C1 segment of cervical spinal cord (tissue), 14 donors: ENCODE data around the gene CDK6.
"Not testable (repeated sequence)": the region's sequence is repeated elsewhere in the genome, so short reads cannot be mapped to it uniquely, and the experiment has no call there.

Source experiments
- DNase-seq, 14 donors: peaks; one replicate each; lab custom pipeline; 2025; lab: John Stamatoyannopoulos, UW

The CDK6 gene

GRCh38 chr7:92836489-92836999, at the start of gene CDK6:
TSS of gene CDK6 (minus strand) at chr7:92836573. CDS start at chr7:92833323, 3,250 bp downstream.
- peak in 5 of 14 donors; percentile 13 to 32 (median 26) for DNase-seq

DNA sequence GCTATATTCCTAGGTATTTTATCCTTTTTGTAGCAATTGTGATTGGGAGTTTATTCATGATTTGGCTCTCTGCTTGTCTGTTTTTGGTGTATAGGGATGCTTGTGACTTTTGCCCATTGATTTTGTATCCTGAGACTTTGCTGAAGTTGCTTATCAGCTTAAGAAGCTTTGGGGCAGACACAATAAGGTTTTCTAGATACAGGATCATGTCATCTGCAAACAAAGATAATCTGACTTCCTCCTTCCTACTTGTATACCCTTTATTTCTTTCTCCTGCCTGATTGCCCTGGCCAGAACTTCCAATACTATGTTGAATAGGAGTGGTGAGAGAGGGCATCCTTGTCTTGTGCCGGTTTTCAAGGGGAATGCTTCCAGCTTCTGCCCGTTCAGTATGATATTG, 49.7 kb upstream of the CDK6 start:
- not testable (repeated sequence) for DNase-seq

DNA sequence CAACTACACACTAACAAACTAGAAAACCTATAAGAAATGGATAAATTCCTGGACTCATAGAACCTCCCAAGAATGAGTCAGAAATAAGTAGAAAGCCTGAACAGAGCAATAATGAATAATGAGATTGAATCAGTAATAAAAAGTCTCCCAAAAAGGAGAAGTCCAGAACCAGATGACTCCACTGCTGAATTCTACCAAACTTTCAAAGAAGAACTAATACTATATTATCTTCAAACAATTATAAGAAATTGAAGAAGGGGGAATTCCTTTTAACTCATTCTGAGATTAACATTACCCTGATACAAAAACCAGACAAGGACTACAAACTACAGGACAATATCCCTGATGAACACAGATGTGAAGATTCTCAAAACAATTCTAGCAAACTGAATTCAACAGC, 47.8 kb upstream of the CDK6 start:
- DNase-seq, result no peak

DNA sequence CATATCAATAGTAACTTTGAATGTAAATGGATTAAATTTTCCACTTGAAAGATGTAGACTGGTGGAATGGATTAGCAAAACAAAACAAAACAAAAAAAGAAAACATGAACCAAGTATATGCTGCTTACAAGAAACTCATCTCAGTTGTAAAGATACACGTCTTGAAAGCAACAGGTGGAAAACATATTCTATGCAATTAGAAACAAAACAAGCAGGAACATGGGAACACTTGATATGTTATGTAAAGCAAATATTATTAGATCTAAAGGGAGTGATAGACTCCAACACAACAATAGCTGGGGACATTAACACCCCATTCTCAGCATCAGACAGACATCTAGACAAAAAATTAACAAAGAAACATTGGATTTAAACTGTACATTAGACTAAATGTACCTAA, 46.4 kb upstream of the CDK6 start:
- no peak for DNase-seq

- no peak for DNase-seq
These were observed 44.7 kb upstream of the CDK6 start for GRCh38 chr7:92881091-92881485.

DNA sequence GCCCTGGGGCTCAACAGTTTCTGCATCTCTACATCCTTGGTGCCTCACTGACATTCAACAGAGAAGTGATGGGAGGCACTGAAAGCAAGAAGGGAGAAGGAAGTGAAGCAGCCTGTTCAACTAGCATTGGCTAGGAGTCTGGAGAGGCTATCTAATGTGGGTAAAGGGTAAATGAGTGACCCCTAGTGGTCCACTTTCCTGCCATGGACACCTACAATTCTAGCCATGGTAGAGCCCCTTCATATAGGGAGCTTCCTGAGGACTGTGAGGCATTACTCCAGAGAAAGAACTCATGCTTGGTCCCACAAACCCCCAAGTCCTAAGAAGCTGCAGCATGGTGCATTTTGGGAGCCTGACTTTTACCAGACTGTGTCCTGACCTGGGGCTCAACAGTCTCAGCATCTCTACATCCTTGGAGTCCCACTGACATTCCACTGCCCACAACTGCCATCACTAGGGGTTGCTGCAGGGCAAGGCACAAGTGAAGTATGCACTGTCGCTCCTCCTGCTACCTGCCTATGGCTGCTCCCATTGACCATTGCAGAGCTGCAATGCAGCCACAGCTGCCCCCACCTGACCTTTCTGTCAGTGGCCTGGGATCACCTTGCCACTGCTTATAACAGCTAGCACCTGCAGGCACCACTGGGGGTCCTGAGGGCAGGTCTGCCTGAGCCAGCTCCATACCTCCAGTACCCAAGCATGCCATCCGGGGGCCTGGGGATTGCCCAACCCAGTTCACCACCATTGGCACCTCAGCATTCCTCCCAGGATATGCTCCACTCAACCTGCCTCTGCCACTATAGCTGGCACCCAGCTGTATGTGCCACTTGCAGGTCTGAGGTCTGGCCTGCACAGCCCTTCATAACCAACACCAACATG, 44.1 kb upstream of the CDK6 start:
- no peak for DNase-seq

GRCh38 chr7:92877367-92877766, 41.0 kb upstream of the CDK6 start:
- DNase-seq, result no peak

DNA sequence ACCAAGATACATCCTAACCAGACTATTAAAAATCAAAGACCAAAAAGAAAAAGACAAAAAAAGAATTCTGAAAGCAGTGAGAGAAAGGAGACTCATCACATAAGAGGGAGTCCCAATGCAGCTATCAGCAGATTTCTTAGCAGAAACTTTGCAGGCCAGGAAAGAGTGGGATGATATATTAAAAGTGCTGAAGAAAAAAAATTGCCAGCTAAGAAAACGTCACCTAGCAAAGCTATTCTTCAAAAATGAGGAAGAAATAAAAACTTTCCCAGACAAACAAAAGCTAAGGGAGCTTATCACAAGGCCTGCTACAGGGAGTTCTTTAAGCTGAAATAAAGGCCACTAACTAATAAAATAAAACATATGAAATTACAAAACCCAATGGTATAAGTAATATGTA, 40.5 kb upstream of the CDK6 start:
- DNase-seq, result no peak

- DNase-seq, result no peak
These were observed 39.3 kb upstream of the CDK6 start for GRCh38 chr7:92875719-92876118.

- no peak for DNase-seq
These were observed 38.8 kb upstream of the CDK6 start for GRCh38 chr7:92875173-92875572.

DNA sequence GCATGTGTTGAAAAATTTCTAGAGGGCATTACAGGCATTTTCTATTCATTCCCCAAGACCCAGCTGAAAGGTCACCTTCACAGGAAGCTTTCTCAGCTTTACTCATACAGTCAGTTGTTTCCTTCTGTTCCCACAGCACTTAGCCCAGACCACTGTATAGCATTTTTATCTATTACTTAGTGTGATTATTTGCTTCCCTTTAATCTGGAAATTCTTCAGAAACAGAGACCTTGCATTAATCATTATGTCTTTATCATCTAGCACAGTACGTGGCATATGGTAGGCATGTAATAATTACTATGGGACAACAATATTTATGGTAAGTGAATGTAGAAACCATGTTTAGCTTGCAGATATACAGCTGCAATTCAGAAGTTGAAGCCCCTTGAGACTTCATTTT, 38.2 kb upstream of the CDK6 start:
- DNase-seq, result no peak

GRCh38 chr7:92873776-92874175, 37.4 kb upstream of the CDK6 start:
- DNase-seq, result no peak

DNA sequence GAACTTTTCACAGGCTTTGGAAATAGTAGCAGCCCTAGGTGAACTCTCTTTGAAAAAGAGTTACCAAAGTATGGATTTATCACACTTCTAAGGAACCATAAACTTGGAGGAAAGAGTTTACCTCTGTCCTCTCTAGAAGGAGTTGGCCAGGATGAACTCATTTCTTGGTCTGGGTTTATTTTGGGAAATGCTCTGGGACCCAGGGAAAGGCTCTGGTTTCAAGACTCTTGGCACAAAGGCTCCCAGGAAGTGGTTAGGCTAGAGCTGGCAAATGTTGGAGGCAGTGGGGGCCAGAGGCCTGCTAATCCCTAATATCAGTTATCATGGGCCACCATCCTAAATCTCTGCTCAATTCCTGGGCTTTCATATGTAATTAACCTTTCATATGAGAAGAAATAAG, 36.3 kb upstream of the CDK6 start:
- no peak for DNase-seq

GRCh38 chr7:92868683-92869293, 32.4 kb upstream of the CDK6 start:
- DNase-seq, result no peak

- DNase-seq, result not testable (repeated sequence)
These were observed 27.8 kb upstream of the CDK6 start for GRCh38 chr7:92864169-92864568.

DNA sequence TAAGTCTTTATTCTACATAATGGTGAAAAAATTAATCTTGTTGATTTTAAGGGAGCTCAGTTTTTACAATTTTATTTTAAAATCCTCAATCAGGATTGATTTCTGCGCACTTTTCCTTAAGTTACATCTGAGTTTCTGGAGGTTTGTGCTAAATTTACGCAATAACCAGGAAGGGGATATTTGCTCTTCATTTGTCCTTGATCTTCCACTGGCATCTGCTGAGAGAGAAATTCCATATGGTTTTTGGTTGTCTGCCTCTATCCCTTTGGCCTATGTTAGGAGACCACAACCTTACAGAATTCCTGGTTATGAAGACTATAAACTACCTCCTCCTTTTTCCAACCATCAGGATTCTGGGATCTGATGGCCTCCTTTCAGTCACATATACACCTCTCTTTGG, 20.1 kb upstream of the CDK6 start:
- DNase-seq, result no peak

DNA sequence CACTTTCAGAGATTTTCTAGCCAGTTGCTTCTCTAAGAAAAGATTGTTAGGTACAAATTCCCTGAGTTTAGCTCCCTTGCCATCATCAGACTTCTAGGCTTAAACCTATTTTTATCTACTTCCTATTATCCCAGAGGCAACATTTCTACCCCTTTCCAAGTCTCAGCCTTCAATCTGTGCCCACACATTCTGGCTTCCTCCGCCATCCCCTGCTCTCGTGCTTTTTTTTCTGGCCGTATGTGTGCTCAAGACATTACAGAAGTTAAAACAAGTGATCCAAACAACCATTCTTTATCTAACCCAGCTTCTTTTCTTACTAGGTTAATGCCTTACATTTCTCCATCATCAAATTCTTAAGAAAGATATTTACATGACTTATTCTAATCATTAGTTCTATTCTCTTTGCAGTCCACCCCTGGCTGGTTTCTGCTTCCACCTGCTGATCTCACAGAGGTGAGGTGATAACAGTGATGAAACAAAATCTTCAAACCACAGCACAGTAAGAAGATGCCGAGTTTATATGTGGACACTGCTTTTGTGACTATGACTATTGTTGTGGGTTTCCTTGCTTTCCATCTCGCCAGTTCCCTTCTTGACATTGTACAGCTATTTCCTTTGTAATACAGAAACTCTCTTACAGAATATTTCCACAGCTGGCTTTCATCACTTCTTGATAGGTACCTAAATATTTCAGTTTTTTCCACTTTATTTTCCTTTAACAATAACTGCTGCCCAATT, 18.3 kb upstream of the CDK6 start:
- DNase-seq, result no peak

DNA sequence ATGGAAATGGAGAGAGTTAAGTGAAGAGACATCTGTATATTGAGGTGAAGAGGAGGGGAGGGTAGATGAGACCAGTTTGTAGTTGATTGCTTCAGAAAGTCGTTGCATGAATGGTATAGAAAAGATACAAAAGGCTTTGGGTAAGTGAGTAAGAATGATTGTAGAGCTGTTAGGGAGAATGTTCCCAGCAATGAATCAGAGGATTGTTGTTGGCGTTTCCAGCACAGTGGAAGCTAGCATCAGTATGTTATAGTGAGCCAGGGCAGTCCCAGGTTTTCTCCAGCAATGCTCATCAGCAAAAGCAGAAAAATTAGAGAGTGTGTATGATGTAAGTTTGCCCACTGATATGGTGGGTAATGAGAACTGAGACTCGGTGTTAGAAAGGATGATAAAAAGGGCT, 15.4 kb upstream of the CDK6 start:
- no peak for DNase-seq

- no peak for DNase-seq
These were observed 14.1 kb upstream of the CDK6 start for GRCh38 chr7:92850516-92850915.

GRCh38 chr7:92849322-92849721, 12.9 kb upstream of the CDK6 start:
- DNase-seq, result no peak

- no peak for DNase-seq
These were observed 12.5 kb upstream of the CDK6 start for GRCh38 chr7:92848851-92849250.

GRCh38 chr7:92848441-92848840, 12.1 kb upstream of the CDK6 start:
- DNase-seq, result no peak
